Activated CD8-positive, alpha-beta memory T cell treated with anti-CD3 and anti-CD28 coated beads for 24 hours (primary cell): ENCODE results near the gene CD151.

Source experiments
- DNase-seq: peaks from one replicate; pipeline ENCODE4 v3.0.0-alpha.2; 2020

Gene CD151

DNA sequence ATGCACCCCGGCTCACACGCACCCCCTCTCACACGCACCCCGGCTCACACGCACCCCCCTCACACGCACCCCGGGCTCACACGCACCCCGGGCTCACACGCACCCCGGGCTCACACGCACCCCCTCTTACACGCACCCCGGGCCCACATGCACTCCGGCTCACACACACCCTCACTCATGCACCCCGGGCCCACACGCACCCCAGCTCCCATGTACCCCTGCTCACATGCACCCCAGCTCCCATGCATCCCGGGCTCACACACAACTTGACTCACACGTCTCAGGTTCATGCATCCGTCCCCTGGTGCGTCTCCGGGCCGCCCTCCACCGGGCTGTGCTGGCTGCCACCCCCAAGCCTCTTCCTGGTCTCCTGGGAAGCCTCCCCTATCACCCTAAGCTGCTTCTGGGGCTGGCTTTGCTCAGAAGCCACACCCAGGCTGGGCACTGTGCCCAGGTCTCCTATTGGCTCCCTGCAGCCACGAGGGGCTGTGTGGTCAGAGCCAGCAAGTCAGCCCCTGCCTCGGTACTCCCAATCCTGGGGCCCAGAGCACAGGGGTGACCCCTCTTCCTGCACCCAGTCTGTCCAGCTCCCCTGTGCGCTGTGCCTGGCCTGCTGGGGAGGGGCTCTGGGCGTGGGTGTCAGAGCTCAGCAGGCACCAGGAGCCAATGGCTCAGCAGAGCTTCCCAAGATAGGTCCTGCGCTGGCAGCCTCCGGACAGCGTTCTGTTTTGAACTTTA lies 26.8 kb downstream of the CD151 start:
- DNase-seq: no peak

DNA sequence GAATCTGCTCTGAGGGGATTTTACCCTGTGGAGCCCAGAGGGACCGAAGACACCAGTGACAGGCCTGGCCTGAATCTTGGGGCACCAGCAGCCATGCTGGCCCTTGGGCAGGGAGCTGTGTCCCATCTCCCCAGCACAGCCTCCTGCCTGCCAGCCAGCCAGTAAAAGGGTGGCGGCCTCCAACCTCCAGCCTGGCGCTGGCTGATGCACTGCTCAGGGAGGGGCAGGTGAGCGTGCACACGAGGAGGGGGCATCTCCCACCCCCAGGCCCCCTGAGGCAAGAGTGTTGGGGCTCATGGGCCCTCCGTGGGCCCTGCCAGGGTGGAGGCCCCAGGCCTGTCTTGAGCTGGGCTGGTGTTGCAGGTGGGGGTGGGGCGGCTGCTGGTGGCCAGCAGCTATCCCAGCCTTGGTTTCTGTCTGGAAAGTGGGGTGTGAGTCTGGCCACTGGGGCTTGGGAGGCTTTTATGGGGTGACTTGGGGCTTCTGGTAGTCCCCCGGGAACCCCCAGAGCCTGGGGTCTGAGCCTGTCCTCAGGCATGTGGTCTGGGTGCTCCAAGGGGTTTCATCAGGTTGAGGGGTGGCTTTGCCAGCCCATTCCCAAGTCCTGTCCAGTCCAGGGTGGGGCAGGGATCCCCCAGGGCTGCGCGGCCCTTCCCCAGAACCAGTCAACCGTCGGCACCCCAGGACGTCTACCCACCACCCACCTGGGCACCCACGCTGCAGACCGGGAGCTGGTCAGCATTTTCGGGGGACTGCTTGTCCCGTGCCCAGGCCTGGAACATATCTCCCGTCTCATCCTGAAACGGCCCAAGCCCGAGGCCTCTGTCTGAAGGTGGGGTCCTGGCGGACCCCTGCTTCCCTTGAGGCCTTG lies 27.7 kb downstream of the CD151 start:
- DNase-seq: no peak

DNA sequence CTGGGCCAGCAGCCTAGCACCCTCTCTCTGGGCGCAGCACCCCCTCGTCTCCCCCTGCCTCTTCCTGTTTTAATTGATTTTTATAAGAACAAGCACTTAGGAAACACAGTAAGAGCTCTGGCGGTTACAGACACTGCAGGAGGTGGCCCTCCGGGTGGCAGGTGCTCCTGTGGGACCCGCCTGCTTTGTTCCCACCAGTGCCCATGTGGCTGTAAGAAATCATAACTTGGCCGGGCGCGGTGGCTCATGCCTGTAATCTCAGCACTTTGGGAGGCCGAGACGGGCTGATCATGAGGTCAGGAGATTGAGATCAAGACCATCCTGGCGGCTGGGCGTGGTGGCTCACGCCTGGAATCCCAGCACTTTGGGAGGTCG lies 28.3 kb downstream of the CD151 start:
- DNase-seq: no peak

DNA sequence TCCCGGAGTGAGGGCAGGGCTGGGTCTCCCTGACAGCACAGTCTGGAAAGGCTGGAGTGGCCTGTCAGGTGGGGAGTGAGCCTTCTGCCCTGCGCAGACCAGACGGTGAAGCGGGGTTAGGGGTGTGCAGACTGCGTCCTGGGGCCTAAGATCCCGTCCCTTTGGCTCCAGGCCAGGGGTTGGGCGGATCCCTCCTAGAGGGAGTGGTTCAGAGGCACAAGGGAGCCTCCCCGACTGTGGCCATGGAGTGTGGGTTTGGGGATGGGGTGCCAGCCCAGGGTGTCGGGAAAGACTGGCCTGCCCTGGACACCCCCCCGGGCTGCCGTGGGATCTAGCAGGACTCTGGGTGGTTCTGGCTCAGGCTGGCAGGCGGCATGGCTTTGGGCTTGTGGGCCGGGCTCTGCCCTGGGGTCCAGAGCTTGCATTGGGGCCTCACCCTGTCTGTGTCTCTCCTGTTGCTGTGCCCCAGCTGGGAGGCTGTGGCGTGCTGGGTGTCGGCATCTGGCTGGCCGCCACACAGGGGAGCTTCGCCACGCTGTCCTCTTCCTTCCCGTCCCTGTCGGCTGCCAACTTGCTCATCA lies 29.4 kb downstream of the CD151 start:
- no peak for DNase-seq

DNA sequence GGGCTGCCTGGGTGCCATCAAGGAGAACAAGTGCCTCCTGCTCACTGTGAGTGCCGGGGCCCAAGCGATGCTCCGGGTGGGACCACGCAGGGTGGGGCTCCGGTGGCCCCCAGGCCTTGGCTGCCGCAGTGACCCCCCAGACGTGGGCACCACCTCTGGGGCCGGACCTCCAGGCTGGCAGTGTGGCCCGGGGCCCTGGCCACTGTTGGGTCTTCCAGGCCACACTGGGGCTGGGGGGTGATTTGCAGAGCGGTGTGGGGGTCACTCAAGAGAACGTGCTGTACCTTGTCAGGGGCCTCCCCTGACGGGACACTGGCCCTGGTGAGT lies 29.9 kb downstream of the CD151 start:
- no peak for DNase-seq

DNA sequence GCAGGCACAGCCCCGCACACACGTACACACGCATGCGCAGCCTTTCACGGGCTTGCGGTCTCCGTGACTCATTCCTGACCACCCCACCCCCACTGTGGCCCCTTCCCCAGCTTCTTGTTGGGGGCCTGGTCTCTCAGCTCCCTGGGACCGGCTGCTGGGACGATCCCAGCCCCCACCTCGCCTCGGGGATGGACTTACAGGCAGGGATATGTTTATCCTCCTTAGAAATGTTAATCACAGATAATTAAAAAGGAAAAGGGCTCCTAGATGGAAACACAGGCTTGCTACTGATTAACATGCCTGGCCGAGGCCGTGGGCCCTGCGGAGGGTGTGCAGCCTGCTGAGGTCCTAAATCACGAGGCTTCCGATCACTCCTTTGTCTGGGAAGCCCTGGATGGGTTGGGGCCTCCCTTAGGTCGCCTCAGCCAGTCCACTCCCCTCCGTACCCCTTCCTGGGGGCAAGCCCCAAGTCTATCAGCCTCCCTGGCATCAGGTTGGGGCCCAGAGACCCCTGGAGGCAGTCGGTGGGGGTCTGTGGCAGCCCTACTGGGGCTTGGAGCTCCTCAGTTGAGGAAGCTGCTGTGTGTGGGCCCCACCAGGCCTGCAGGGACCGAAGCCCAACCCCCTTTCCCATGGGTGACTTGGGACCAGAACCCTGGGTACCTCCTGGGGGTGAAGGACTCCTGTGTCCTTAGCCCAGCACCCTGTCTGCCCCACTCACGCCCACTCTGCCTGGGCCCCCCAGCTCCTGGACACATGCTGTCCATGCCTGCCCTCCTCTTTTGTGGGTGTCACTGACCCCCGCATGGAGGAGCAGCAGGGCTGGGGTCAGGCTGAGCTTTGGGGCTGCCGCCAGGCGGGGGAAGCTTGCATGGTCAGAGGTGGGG lies 30.5 kb downstream of the CD151 start:
- DNase-seq: no peak

DNA sequence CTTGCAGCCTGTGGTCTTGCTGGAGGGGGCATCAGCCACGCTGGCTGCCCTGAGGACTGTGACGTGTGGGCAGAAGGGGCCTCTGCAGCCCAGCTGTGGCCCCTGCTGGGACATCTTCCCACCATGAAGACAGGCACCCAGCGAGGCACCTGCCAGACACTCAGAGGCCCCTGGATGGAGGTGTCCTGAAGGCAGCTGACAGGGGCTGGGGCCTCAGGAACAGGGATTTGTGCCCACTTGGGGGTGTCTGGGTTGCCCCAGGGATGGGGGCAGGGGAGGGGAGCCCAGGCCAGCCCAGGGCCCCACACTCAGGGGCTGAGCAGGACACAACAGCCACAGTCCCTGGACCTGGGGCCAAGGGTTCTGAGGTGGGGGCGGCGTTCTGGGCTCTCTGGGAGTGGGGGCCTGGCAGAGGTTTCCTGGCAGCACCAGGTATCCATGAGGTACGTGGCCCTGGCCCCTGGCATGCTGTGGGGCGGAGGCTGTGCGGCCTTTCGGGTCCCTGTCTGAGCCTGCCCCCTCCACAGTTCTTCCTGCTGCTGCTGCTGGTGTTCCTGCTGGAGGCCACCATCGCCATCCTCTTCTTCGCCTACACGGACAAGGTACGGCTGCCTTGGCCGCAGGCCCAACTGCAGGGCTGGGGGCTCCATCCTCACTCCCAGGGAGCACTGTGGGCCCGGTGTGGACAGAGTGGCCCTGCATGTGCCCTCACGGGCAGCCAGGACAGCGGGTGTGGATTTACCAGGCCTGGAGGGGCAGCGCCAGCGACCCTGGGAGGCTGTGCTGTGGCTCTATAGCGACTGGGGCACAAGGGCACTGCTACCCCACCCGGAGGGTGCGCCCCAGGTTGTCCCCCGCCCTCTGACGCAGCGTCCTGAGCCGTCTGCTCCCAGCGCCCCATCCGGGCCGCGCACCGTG lies 31.4 kb downstream of the CD151 start:
- DNase-seq: no peak

DNA sequence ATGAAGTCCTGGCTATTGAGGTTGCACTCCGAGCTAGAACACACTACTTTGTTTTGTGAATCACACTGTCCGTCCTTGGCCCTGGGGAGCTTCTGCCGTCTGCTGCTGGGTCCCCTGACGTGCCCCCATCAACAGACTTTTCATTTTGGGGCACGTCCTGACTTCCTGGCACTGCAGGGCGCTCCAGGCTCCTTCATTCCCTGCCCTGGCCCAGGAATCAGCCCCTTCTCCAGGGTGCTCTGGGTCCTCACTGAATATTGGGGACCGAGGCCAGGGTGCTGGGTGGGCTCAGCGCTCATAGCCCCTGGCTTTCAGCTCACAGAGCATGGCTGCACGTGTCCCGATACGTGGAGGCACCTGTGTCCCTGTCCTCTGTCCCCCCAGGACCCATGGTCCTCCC lies 32.1 kb downstream of the CD151 start:
- DNase-seq: no peak

DNA sequence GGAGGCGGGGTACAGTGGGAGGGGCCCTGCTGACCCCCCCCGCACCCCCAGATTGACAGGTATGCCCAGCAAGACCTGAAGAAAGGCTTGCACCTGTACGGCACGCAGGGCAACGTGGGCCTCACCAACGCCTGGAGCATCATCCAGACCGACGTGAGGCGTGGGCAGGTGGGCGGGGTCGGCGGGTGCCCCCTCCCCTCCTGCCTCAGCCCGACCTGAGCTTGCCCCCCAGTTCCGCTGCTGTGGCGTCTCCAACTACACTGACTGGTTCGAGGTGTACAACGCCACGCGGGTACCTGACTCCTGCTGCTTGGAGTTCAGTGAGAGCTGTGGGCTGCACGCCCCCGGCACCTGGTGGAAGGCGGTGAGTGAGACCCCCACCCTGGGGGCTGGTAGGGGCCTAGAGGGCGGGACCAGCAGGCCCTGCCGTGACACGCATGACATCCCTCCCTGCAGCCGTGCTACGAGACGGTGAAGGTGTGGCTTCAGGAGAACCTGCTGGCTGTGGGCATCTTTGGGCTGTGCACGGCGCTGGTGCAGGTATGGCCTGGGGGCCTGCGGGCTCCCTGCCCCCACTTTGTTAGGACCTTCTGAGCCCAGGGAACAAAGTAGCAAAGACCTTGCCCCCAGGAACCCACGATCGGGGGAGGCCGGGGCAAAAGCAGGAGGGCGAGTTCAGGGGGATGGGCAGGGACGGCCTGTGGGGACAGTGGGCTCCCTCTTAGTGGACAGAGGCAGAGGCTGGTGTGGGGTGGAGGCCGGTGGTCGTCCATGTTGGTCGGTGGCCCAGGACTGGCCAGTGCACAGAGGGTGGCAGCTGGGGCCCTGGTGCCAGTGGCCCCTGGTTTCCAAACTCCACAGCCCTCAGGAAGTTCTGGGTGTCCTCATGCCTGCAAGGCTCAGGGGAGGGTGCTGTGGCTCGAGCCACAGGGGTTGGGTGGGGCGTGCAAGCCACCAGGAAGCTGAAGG lies 33.0 kb downstream of the CD151 start:
- DNase-seq: no peak

DNA sequence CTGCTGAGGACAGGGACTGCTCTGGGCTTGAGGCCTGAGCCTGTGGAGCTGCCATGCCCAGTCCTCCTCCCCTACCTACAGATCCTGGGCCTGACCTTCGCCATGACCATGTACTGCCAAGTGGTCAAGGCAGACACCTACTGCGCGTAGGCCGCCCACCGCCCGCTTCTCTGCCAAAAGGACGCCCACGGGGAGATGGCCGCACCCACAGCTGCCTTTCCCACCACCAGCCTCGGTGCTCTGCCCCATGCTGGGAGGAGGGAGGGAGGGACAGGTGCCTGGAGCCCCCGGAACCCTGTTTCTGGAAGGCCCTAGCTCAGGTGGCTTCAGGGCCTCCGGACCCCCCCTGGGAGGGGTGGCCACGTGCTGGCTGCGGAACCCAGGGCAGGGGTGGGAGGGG lies 33.7 kb downstream of the CD151 start:
- DNase-seq: no peak

DNA sequence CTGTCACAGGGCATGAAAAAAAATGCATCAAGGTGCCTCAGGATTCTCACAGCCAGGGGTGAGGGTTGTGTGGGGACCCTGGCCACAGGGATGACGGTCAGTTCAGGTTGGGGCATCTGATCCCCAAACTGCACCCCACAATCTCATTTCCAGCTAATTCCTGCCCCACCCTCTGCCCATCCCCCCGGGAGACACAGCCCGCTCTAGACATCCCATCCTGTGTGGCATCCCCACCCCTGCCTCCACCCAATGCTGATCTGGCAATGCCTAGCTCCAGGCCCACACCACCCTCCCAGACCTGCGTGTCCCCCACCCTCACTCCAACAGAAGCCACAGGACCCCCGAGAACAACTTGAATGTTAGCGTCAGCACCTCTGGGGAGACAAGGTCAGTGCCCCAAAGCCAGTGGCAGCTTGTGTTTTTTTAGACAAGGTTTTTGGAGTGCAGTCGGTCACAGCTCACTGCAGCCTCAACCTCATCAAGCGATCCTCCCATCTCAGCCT lies 35.2 kb downstream of the CD151 start:
- no peak for DNase-seq

DNA sequence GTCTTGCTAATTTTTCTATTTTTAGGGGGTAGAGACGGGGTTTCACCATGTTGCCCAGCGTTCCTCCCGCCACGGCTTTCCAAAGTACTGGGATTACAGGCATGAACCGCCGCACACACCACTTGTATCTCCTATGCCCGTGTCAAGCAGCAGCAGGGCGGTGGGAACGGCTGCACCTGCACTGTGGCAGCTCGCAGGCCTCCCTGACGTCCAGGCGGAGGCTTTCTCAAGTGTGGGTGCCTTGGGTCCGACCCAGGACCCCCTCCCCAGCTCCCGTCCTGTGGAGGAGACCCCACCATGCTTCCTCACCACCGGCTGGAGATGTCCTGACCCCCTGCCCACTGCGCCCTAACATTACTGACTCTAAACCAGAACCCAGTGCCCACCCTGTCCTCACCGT lies 35.6 kb downstream of the CD151 start:
- DNase-seq: no peak

DNA sequence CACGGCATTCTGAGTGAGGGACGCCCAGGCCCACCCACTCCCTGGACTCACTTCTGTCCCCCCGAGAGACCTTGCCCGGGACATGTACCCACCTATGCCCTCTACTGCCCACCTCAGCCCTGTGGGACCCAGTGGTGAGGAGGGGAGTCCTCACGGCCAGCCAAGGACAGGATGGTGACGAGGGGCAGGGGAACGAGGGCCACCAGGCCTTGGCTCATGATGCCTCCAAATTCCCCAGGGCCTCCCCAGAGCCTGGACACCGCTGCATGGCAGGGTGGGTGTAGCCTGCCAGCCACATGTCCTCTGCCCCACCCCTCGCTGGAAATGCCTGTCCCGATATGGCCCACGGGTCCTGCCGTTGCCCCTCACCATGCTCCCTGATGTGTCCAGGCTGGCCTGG lies 36.0 kb downstream of the CD151 start:
- no peak for DNase-seq

DNA sequence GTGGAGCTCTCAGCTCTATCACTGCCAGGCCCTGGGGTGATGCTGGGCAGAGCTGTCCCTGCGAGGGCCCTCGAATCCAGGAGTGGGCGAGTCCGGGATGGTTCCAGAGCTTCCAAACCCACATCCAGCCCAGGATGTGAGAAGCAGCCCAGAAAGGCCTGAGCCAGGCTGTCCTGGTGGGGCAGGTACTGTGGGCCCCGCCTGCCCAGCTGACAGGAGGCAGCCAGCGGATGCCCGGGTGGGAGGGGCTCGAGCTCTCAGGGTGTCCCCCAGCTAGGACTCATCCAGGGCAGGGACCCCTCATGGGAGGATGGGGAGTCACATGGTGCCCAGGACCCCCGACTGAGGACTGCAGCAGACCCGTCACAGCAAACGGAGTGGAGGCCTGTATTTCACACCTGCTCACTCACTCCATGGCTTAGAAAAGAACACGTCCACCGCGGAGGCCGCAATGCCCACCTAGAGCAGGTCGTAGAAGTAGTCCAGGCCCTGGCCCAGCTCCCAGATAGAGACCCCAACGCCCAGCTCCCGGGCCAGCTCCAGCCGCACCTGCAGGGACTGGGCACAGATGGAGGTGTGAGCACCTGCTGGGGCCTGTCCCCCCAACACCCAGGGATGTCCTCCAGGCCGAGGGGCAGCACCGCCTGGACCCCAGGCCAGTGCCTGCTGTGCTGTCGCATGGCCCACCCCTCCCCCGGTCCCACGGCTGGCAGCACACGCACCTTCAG lies 36.8 kb downstream of the CD151 start:
- DNase-seq: no peak

DNA sequence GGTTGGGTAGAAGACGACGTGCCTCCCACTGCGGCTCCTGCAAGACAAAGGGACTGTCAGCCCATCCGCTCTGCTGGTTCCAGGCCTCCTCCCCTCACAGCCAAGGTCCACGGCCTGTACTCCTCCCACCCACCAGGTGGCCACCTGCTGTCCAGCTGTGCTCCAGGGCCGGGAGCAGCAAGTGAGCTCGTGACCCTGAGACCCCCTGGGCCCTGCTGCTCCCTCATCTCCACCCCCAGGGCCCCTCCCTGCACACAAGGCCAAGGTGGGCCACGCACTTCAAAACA lies 37.3 kb downstream of the CD151 start:
- DNase-seq: no peak

DNA sequence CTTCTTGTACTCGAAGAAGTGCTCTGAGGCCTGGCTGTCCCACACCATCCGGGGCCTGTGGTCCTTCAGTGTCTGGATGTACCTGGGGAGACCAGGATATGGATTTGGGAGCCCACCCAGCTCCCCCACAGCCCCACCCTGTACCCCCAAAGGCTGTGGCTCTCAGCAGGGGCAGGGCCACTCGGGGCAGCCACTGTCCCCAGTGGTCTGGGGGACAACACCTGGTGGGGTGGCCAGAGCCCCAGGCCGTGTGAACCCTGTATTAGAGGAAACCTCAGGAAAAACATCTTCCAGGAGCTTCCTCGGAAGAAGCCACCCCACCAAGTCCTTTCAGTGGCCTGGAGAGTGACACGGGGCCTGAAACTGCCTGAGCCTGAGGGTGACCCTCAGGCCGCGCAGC lies 37.7 kb downstream of the CD151 start:
- no peak for DNase-seq

DNA sequence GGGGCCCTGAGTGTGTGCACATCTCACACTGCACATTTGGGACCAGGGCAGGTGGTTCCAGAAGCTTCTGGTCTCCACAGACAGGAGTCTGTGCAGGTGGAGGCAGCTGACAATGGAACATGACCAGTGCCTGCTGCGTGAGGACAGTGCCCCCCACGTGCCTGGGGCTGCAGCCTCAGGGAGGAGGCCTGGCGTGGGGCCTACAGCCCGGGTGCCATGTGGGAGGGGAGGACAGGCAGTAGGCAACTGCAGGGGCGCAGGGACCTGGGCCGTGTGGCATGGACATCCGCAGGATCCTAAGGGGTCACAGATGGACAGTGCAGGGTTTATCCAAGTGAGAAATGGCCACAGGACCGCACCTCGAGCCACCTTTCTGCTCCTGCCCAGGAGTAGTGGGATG lies 38.7 kb downstream of the CD151 start:
- DNase-seq: no peak

DNA sequence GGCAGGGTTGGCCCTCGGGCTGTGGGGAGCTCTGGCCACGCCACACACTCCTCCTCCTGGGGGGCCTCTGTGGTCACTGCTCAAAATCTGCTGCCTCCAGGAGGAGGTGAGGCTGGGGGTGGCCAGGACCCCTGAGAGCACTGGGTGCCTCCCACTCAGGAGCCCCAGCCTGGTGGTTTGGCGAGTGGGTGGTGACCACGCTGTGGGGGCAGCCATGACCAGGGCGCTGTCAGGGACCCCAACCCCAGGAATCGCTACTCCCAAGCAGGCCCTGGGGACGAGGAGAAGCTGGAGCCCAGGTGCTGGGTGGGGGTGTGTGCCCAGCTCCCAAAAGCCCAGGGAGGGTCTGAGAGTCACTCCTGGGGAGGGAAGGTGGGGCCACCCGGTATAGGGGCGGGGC lies 40.0 kb downstream of the CD151 start:
- DNase-seq: no peak

DNA sequence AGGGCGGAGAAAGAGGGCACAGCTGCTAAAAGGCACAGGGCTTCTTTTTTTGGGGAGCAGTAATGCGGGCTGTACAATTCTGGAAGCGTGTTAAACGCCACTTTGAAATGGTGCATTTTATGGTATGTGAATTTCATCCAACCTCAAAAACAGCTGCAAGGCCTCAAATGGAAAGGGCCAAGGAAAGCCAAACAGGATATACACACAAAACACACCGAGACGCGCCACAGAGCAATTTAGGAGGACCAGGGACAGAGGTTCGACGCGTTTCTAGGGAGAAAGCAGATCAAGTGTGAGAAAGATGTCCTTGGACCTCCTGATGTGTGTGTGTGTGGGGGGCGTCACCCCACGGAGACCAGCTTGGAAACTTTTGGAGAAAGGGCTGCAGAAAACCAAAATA lies 41.0 kb downstream of the CD151 start:
- DNase-seq: no peak

DNA sequence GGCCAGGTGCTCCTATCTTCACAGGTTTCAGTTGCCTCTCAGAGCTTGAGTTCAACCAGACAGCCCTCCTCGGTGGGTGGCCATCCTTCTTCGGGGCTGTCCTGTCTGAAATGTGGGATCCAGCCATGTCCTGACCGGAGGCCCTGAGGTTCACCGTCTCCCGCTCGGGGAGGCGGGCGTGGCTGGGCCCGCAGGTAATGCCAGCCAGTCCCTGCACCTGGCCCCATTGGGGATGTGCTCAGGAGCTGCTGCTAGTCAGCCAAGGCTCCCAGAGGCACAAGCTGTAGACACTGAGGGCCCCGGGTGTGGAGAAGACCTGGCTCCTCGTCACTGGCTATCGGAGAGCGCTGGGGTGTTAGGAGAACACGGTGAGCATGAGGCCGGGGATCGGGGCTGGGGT lies 42.5 kb downstream of the CD151 start:
- DNase-seq: no peak
